ENCODE measurements around the gene KCNH2.

DNA sequence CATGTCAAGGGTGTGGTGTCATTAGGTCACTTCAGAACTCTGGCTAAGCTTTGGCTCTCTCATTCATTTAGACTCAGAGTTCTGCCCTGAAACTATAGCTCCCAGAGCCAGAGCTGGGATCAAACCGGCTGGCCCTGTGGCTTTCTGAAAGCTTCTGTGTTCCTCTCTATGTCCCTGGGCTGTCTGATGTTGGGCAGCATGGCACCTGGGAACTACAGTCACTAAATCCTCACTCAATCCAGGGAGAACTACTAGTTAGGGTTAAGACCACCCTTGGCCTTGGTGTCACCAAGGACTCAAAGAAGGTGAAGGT, 32.9 kb upstream of the KCNH2 start:
- no peak for TF ChIP-seq POLR2A (IDR thresholded peaks at IDR 0.05)
- no peak for TF ChIP-seq CTCF (IDR thresholded peaks at IDR 0.05)

Data from thyroid gland (tissue), 4 donors.